ENCODE results near the gene PRR33. TPM values are rescaled to one million over a fixed set of nuclear protein-coding genes. Genes with fewer than 3 reads are reported as not detected.
"Not testable (repeated sequence)": the region's sequence is repeated elsewhere in the genome, so short reads cannot be mapped to it uniquely, and the experiment has no call there.

PRR33 gene
- total RNA-seq, 1 donor from 2014 or later = not detected

GRCh38 chr11:1877211-1878136 is 14.2 kb downstream of the PRR33 start:
- intact Hi-C loops (cut with micrococcal nuclease) = no loop called here

- intact Hi-C loops (cut with micrococcal nuclease) = no loop called here
Observed at GRCh38 chr11:1876361-1877063, 15.2 kb downstream of the PRR33 start.

- intact Hi-C loops (cut with micrococcal nuclease) = not testable (repeated sequence)
Observed at GRCh38 chr11:1875851-1876301, 15.8 kb downstream of the PRR33 start.

- intact Hi-C loops (cut with micrococcal nuclease) = no loop called here
Observed at GRCh38 chr11:1875093-1875850, 16.4 kb downstream of the PRR33 start.

- intact Hi-C loops (cut with micrococcal nuclease) = not testable (repeated sequence)
Observed at GRCh38 chr11:1874441-1875092, 17.1 kb downstream of the PRR33 start.

- intact Hi-C loops (cut with micrococcal nuclease) = not testable (repeated sequence)
Observed at GRCh38 chr11:1873813-1874150, 17.9 kb downstream of the PRR33 start.

- intact Hi-C loops (cut with micrococcal nuclease) = no loop called here
Observed at GRCh38 chr11:1873048-1873812, 18.5 kb downstream of the PRR33 start.

GRCh38 chr11:1872267-1872985 is 19.3 kb downstream of the PRR33 start:
- intact Hi-C loops (cut with micrococcal nuclease) = no loop called here

- intact Hi-C loops (cut with micrococcal nuclease) = no loop called here
Observed at GRCh38 chr11:1871531-1871930, 20.2 kb downstream of the PRR33 start.

GRCh38 chr11:1870721-1871466 is 20.8 kb downstream of the PRR33 start:
- intact Hi-C loops (cut with micrococcal nuclease) = no loop called here

GRCh38 chr11:1870326-1870696 is 21.4 kb downstream of the PRR33 start:
- intact Hi-C loops (cut with micrococcal nuclease) = no loop called here

- intact Hi-C loops (cut with micrococcal nuclease) = no loop called here
Observed at GRCh38 chr11:1869427-1870325, 22.0 kb downstream of the PRR33 start.

- intact Hi-C loops (cut with micrococcal nuclease) = no loop called here
Observed at GRCh38 chr11:1868636-1869291, 22.9 kb downstream of the PRR33 start.

GRCh38 chr11:1868056-1868635 is 23.5 kb downstream of the PRR33 start:
- intact Hi-C loops (cut with micrococcal nuclease) = no loop called here

GRCh38 chr11:1867381-1867780 is 24.3 kb downstream of the PRR33 start:
- intact Hi-C loops (cut with micrococcal nuclease) = no loop called here

GRCh38 chr11:1866776-1867175 is 24.9 kb downstream of the PRR33 start:
- intact Hi-C loops (cut with micrococcal nuclease) = no loop called here

- intact Hi-C loops (cut with micrococcal nuclease) = no loop called here
Observed at GRCh38 chr11:1866226-1866625, 25.5 kb downstream of the PRR33 start.
